ENCODE data around the gene RUNX1.

RUNX1 gene

DNA sequence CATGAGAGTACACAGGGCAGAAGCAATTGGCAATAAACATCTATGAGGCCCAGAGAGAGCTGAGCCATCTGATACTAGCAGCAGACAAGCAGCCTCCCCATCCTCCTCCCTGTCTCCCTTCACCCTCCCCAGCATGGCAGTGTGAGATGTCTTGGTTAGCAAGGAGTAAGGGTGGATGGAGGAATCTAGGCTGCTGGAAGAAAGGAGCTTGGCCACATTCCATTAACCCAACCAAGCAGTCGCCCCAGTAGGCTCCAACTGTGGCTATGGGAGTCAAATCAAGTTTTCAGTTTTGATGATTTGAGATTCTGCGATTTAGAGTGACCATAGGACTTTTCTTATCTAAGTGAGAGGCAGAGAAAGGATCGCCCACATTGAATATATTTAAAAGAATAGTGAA, 12.9 kb upstream of the RUNX1 start:
- WGBS, 2 experiments (ENCODE audit: insufficient coverage in 2 of 2): 100% methylated on average over 2 to 3 of the region's 3 CpGs
- Histone ChIP-seq H3K36me3 (ENCODE audit: control insufficient read depth, insufficient read depth, low read length) (no peaks in the 10 kb centered on the region), H3K4me1 (ENCODE audit: control insufficient read depth, insufficient read depth, low read length, poor library complexity, severe bottlenecking) (no peaks in the 10 kb centered on the region)

DNA sequence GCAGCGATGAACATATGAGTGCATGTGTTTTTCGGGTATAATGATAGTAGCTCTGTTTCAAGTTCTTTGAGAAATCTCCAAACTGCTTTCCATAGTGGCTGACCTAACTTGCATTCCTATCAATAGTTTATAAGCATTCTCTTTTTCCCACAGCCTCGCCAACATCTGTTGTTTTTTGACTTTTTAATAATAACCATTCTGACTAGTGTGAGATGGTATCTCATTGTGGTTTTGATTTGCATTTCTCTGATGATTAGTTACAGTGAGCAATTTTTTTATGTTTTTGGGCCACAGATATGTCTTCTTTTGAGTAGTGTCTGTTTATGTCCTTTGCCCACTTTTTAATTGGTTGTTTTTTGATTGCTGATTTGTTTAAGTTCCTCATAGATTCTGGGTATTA, 10.6 kb upstream of the RUNX1 start:
- H3K27ac ChIP-seq (ENCODE audit: low read depth, low read length, severe bottlenecking): no peak overlapping the region
- H3K4me1 ChIP-seq (ENCODE audit: control insufficient read depth, insufficient read depth, low read length, poor library complexity, severe bottlenecking): no peaks in the 10 kb centered on the region
- 82% methylated on average over 2 of the region's 3 CpGs; no CpG with 5 or more reads in 1 of the 2 experiments for WGBS, 2 experiments (ENCODE audit: insufficient coverage in 2 of 2)
- H3K9me3 ChIP-seq (ENCODE audit: control insufficient read depth, low read length): no peaks in the 10 kb centered on the region
- no peaks in the 10 kb centered on the region for H3K36me3 ChIP-seq (ENCODE audit: control insufficient read depth, insufficient read depth, low read length)
- H3K4me3 ChIP-seq (ENCODE audit: extremely low read depth, insufficient read depth, low read length, poor library complexity, severe bottlenecking): no peak overlapping the region

More for the DNA sequence above, 12.9 kb upstream of the RUNX1 start:
- H3K9me3 ChIP-seq (ENCODE audit: control insufficient read depth, low read length): no peaks in the 10 kb centered on the region
- H3K27ac ChIP-seq (ENCODE audit: low read depth, low read length, severe bottlenecking): no peak overlapping the region
- H3K4me3 ChIP-seq (ENCODE audit: extremely low read depth, insufficient read depth, low read length, poor library complexity, severe bottlenecking): no peak overlapping the region

DNA sequence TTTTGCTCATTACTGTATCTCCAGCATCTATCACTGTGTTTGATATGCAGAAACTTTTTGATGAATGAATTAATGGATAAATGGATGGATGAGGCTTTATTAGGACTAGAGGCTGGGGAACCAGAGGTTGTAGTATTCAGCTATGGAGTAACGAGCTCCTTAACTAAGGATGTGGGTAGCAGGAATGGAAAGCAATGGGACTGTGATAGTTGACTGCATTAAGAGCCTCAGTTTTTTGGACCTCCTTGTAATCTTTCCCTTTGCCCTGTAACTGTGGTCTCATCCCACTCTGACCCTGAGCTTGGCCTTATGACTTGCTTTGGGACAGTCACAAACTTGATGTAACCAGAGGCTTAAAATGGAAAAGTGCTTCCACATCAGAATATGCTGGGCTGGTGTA, 9.0 kb upstream of the RUNX1 start:
- Histone ChIP-seq H3K36me3 (ENCODE audit: control insufficient read depth, insufficient read depth, low read length) (no peaks in the 10 kb centered on the region), H3K27ac (ENCODE audit: low read depth, low read length, severe bottlenecking) (no peak overlapping the region), H3K9me3 (ENCODE audit: control insufficient read depth, low read length) (no peaks in the 10 kb centered on the region), H3K4me1 (ENCODE audit: control insufficient read depth, insufficient read depth, low read length, poor library complexity, severe bottlenecking) (no peaks in the 10 kb centered on the region), H3K4me3 (ENCODE audit: extremely low read depth, insufficient read depth, low read length, poor library complexity, severe bottlenecking) (no peak overlapping the region)
- WGBS, 2 experiments (ENCODE audit: insufficient coverage in 2 of 2): 100% methylated on average over 1 of the region's 1 CpG

DNA sequence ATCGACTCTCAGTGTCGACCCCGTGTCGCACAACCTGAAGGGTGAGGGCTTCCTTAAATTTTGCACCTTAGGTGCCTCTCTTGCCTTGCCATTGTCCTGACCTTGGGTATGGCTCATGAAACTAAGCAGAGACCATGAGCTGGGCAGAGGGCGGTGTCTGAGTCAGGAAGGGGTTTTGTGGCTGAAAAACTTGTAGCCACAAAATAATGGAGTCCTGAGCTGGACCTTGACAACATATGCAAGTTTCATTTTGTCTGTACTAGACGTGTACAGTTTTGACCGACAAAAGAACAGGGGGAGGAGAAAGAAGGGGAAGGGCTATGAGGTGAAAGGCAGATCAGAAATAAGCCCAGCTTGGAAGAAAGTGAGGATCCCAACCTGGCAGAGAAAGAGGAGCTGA, 8.3 kb upstream of the RUNX1 start:
- WGBS, 2 experiments (ENCODE audit: insufficient coverage in 2 of 2): 87 to 100% methylated on average over 7 of the region's 7 CpGs
- no peaks in the 10 kb centered on the region for H3K36me3 ChIP-seq (ENCODE audit: control insufficient read depth, insufficient read depth, low read length)

DNA sequence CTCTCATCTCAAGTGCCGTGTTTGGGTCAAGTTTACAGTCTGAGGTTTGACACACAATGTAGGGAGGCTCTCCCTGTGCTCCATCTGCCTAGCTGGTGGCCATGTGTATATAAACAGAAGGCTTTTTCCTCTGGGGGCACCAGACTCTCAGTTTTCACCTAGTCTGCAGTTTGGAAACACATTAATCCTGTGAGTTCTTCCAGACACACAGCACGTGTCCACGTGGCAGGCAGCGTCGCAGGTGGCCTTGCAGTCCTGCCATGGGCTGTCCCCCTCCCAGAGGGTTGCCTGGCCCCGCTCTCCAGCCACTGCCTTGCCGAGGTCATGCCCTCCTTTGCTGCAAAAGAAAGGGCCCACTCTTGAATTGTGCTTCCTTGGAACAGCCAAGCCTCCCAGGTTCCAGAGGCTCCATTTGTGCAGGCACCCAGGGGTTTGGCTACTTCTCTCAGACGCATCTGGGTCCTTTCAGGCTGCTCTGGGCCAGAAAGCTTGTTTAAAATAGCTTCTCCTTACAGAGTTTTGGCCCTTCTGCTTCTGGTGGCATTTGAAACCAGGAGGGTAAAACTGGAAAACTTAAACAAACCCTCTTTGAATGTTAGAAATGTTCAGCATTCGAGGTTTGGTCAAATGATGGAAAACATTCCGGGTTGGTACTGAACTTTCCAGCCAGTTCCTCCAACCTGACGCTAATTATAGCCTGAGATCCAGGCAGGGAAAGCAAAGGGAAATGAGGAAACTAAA, 4.4 kb upstream of the RUNX1 start:
- Histone ChIP-seq H3K36me3 (ENCODE audit: control insufficient read depth, insufficient read depth, low read length) (no peaks in the 10 kb centered on the region), H3K27ac (ENCODE audit: low read depth, low read length, severe bottlenecking) (no peak overlapping the region), H3K4me3 (ENCODE audit: extremely low read depth, insufficient read depth, low read length, poor library complexity, severe bottlenecking) (no peak overlapping the region), H3K9me3 (ENCODE audit: control insufficient read depth, low read length) (no peaks in the 10 kb centered on the region), H3K4me1 (ENCODE audit: control insufficient read depth, insufficient read depth, low read length, poor library complexity, severe bottlenecking) (peaks cover 14% of the 10 kb centered on the region)
- WGBS, 2 experiments (ENCODE audit: insufficient coverage in 2 of 2): 84 to 94% methylated on average over 11 of the region's 11 CpGs

More for the DNA sequence above, 8.3 kb upstream of the RUNX1 start:
- no peaks in the 10 kb centered on the region for H3K9me3 ChIP-seq (ENCODE audit: control insufficient read depth, low read length)
- no peaks in the 10 kb centered on the region for H3K4me1 ChIP-seq (ENCODE audit: control insufficient read depth, insufficient read depth, low read length, poor library complexity, severe bottlenecking)
- H3K4me3 ChIP-seq (ENCODE audit: extremely low read depth, insufficient read depth, low read length, poor library complexity, severe bottlenecking): no peak overlapping the region
- no peak overlapping the region for H3K27ac ChIP-seq (ENCODE audit: low read depth, low read length, severe bottlenecking)

DNA sequence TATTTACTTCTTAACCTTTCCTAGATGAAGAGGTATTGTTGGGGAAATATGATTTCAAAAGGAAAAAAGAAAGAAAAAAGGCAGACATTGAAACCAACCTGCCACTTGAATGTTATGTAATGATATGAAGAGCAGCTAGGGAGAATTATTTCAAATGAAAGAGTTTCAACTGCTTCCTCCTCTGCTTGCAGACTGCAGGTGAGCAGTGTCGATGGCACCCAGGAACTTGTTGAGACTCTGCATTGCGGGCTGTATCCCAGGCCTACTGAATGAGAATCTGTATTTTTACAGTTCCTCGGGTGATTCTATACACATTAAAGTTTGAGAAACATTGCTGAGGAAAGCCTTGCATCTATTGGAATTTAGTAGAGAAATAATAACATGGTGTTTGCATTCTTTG, 3.7 kb upstream of the RUNX1 start:
- H3K9me3 ChIP-seq (ENCODE audit: control insufficient read depth, low read length): no peaks in the 10 kb centered on the region
- H3K4me1 ChIP-seq (ENCODE audit: control insufficient read depth, insufficient read depth, low read length, poor library complexity, severe bottlenecking): peaks cover 21% of the 10 kb centered on the region
- H3K27ac ChIP-seq (ENCODE audit: low read depth, low read length, severe bottlenecking): no peak overlapping the region
- WGBS, 2 experiments (ENCODE audit: insufficient coverage in 2 of 2): 92 to 100% methylated on average over 3 of the region's 3 CpGs
- no peak overlapping the region for H3K4me3 ChIP-seq (ENCODE audit: extremely low read depth, insufficient read depth, low read length, poor library complexity, severe bottlenecking)
- no peaks in the 10 kb centered on the region for H3K36me3 ChIP-seq (ENCODE audit: control insufficient read depth, insufficient read depth, low read length)

DNA sequence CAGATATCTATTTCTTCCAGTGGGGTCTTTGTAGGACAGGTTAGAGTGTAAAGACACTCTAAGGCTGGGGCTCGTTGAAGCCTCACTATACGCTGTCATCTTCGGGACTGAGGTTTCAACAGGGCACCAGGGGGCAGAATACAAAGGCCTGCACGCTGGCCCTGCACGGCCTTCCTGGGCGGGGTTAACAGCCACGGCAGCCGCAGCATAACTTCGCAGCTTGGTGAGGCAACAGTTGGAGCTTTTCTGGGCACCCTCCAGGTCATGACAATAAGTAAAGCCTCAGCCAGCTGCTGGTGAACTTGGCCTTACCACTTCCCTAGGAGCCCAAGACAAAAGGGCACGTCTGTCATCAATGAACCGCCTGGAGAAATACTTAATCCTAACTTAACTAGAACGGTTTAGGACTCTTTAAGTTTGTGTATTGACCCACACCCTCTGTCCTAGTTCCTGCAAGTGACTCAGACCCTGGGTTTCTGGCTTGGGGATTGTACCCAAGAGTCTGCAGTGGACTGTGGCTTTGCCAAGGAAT, 2.3 kb upstream of the RUNX1 start:
- Histone ChIP-seq H3K27ac (ENCODE audit: low read depth, low read length, severe bottlenecking) (no peak overlapping the region), H3K4me1 (ENCODE audit: control insufficient read depth, insufficient read depth, low read length, poor library complexity, severe bottlenecking) (peaks cover 36% of the 10 kb centered on the region), H3K36me3 (ENCODE audit: control insufficient read depth, insufficient read depth, low read length) (no peaks in the 10 kb centered on the region), H3K9me3 (ENCODE audit: control insufficient read depth, low read length) (no peaks in the 10 kb centered on the region), H3K4me3 (ENCODE audit: extremely low read depth, insufficient read depth, low read length, poor library complexity, severe bottlenecking) (no peak overlapping the region)
- WGBS, 2 experiments (ENCODE audit: insufficient coverage in 2 of 2): 21 to 29% methylated on average over 11 to 12 of the region's 12 CpGs

DNA sequence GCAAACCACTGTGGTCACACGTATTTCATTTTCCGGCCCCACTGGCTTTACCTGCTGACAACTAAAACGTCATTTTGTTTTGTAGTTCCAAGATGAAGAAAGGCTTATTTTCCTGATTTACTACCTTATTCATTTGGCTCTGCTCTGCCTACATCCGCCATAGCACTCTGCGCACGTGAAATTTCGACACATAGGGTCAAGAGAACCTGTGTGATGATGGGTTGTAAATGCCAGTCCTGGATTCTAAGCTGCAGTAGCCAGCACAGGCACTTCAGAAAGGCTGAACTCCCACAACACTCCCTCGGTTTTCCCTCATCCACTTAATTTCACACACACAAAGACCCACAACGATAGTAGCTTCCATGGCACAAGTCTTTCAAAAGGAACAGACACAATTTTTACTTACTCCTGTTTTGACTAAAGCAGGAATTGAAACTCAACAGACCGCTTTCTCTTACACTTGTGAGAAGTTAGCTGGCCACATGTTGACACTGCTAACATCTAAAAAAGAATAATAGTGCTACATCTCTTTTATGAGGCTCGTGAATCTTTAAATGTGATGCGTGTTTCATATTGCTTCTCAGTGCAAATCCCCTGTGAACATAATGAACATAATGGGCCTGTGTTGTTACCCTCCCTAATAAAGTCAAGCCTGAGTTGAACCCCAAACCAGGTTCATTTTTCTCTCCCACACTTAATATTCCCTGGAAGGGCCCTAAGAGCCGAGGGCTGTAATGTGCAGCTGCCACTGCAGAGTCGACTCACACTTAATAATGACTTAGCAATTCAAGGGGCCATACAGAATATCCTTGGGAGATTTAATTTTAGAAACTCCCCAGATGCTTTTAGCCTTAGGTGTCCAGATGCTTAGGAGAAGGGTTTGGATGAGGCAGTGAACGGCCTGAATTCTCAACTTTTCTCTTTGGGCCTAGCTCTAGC, 1.5 kb upstream of the RUNX1 start:
- 82 to 86% methylated on average over 8 of the region's 15 CpGs for WGBS, 2 experiments (ENCODE audit: insufficient coverage in 2 of 2)
- H3K4me1 ChIP-seq (ENCODE audit: control insufficient read depth, insufficient read depth, low read length, poor library complexity, severe bottlenecking): peaks cover 37% of the 10 kb centered on the region
- H3K27ac ChIP-seq (ENCODE audit: low read depth, low read length, severe bottlenecking): no peak overlapping the region
- no peaks in the 10 kb centered on the region for H3K36me3 ChIP-seq (ENCODE audit: control insufficient read depth, insufficient read depth, low read length)
- H3K4me3 ChIP-seq (ENCODE audit: extremely low read depth, insufficient read depth, low read length, poor library complexity, severe bottlenecking): no peak overlapping the region
- peaks cover under 1% of the 10 kb centered on the region for H3K9me3 ChIP-seq (ENCODE audit: control insufficient read depth, low read length)

DNA sequence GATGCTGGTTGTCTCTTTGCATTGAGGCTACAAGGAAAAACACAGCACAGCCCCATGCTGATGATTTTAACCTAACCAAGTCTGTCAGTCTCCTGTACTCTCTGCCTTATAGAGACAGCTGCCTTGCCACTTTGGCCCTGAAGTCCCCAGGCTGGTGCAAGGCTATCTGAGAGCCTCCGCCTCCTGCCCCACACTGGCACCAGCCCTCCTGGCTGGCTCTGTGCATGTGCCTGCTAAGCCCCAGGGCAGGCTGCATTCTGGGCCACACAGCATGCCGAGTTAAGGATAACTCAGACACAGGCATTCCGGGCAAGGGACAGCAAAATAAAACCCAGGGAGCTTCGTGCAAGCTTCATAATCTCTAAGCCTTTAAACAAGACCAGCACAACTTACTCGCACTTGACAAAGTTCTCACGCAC, 910 bp downstream of the RUNX1 start:
- WGBS, 2 experiments (ENCODE audit: insufficient coverage in 2 of 2): 82 to 84% methylated on average over 5 to 6 of the region's 6 CpGs
- Histone ChIP-seq H3K9me3 (ENCODE audit: control insufficient read depth, low read length) (peaks cover 12% of the 10 kb centered on the region), H3K27ac (ENCODE audit: low read depth, low read length, severe bottlenecking) (peak overlapping the region; percentile 72), H3K36me3 (ENCODE audit: control insufficient read depth, insufficient read depth, low read length) (no peaks in the 10 kb centered on the region), H3K4me3 (ENCODE audit: extremely low read depth, insufficient read depth, low read length, poor library complexity, severe bottlenecking) (no peak overlapping the region), H3K4me1 (ENCODE audit: control insufficient read depth, insufficient read depth, low read length, poor library complexity, severe bottlenecking) (peaks cover 37% of the 10 kb centered on the region)

DNA sequence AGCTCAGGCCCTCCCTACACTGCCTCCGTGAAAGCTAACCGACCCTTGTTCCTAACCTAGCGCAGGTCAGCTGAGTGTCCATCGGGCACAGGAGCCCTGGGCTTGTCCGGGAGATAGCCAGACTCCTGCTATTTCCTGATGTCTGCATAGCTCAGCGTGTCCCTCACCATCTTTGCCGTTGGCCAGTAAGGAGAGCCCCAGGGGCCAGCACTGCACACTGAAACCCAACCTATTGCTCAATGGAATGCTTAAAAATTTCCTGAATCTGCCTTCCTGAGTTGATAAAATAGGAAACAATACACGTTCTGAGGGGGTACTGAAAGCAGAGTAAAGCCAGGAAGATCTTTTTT, 2.2 kb downstream of the RUNX1 start:
- peak overlapping the region; percentile 72 for H3K27ac ChIP-seq (ENCODE audit: low read depth, low read length, severe bottlenecking)
- H3K9me3 ChIP-seq (ENCODE audit: control insufficient read depth, low read length): peaks cover 12% of the 10 kb centered on the region
- H3K36me3 ChIP-seq (ENCODE audit: control insufficient read depth, insufficient read depth, low read length): no peaks in the 10 kb centered on the region
- 70 to 81% methylated on average over 6 to 8 of the region's 8 CpGs for WGBS, 2 experiments (ENCODE audit: insufficient coverage in 2 of 2)
- H3K4me1 ChIP-seq (ENCODE audit: control insufficient read depth, insufficient read depth, low read length, poor library complexity, severe bottlenecking): peaks cover 37% of the 10 kb centered on the region
- H3K4me3 ChIP-seq (ENCODE audit: extremely low read depth, insufficient read depth, low read length, poor library complexity, severe bottlenecking): no peak overlapping the region
